Measurements from ENCODE around the gene SLC41A3.

SLC41A3 gene

GRCh38 chr3:126034481-126035361 lies 49.2 kb downstream of the SLC41A3 start:
- DNase-seq (ENCODE audit: low spot score): no peak
- ChIA-PET CTCF (no interaction called here), POLR2A (ENCODE audit: low non-redundant PET) (no interaction called here)
- H3K27ac ChIP-seq: no peak overlapping the region
- TF ChIP-seq, protein P1, sequence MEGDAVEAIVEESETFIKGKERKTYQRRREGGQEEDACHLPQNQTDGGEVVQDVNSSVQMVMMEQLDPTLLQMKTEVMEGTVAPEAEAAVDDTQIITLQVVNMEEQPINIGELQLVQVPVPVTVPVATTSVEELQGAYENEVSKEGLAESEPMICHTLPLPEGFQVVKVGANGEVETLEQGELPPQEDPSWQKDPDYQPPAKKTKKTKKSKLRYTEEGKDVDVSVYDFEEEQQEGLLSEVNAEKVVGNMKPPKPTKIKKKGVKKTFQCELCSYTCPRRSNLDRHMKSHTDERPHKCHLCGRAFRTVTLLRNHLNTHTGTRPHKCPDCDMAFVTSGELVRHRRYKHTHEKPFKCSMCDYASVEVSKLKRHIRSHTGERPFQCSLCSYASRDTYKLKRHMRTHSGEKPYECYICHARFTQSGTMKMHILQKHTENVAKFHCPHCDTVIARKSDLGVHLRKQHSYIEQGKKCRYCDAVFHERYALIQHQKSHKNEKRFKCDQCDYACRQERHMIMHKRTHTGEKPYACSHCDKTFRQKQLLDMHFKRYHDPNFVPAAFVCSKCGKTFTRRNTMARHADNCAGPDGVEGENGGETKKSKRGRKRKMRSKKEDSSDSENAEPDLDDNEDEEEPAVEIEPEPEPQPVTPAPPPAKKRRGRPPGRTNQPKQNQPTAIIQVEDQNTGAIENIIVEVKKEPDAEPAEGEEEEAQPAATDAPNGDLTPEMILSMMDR (conservative IDR thresholded peaks at IDR 0.05; ENCODE audit: low read depth): no peak

- no peak for DNase-seq (ENCODE audit: low spot score)
- ChIA-PET POLR2A (ENCODE audit: low non-redundant PET) (no interaction called here), CTCF (no interaction called here)
- TF ChIP-seq, protein P1 (conservative IDR thresholded peaks at IDR 0.05; ENCODE audit: low read depth): no peak
- H3K27ac ChIP-seq: no peak overlapping the region
Observed at GRCh38 chr3:126033765-126034164, 50.2 kb downstream of the SLC41A3 start.

DNA sequence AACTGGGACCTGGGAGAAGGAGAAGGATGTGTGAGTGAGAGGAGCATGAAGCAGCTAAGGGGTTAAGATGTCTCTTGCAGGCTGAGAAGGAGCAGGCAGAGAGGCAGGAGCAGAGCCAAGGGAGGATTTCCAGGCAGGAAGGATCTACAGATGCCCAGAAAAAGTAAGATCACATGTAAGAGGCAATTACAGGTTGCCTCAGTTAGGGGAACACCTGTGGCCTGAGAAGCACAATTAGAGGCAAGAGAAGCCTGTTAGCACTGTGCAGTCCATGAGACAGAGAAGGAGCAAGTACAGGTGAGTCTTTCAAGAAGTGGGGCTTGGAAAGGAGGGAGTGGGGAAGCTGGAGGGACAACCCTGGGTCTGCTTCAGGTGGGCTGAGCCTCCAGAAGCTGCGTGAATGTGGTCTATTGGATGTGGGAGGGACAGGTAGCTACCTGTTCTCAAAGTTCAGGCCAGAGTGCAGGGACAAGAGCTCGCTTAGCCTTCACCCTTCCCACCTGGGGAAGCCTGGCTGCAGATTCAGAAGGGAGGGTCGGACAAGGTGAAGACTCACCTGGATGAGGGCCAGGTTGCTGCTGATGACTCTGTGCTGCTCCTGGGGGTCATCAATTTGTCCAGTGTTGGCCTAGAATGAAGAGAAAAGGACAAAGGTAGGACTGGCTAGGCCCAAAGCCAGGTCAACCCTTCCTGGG lies 50.7 kb downstream of the SLC41A3 start:
- ChIA-PET POLR2A (ENCODE audit: low non-redundant PET) (no interaction called here), CTCF (no interaction called here)
- no peak overlapping the region for H3K27ac ChIP-seq
- TF ChIP-seq, protein P1 (conservative IDR thresholded peaks at IDR 0.05; ENCODE audit: low read depth): no peak
- no peak for DNase-seq (ENCODE audit: low spot score)

DNA sequence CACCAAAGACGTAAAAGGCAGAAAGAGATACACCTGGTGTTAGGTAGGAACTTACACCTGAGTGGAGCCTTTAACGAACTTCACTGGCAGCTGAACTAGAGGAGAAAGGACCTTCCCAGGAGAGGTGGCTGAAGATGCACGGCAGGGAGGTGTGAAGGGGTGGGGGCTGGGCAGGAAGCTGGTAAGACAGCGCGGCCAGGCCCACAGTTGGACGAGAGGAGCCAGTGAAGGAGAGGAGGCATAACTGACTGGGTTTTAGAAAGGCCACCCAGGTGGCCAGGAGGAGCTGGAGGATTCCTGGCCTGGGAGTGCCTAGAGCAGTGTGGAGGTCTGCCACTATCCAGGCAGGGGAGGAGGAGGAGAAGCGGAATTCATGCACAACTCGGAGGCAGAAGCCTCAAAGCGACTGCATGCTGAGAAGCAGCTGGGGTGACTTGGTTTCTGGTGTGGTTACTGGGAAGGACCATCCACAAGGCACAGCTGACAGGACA lies 51.9 kb downstream of the SLC41A3 start:
- CTCF ChIA-PET: interaction anchor here (0.6 kb wide), 1 partner anchor 38 kb away, joined by 5 read pairs; no protein-coding TSS in a partner anchor
- TF ChIP-seq, protein P1 (conservative IDR thresholded peaks at IDR 0.05; ENCODE audit: low read depth): no peak
- POLR2A ChIA-PET (ENCODE audit: low non-redundant PET): no interaction called here
- H3K27ac ChIP-seq: no peak overlapping the region
- no peak for DNase-seq (ENCODE audit: low spot score)

GRCh38 chr3:126030455-126030854 lies 53.5 kb downstream of the SLC41A3 start:
- CTCF ChIA-PET: no interaction called here
- H3K27ac ChIP-seq: no peak overlapping the region
- POLR2A ChIA-PET (ENCODE audit: low non-redundant PET): no interaction called here
- no peak for DNase-seq (ENCODE audit: low spot score)
- TF ChIP-seq, protein P1 (conservative IDR thresholded peaks at IDR 0.05; ENCODE audit: low read depth): no peak

GRCh38 chr3:126029241-126029640 lies 54.7 kb downstream of the SLC41A3 start:
- DNase-seq (ENCODE audit: low spot score): no peak
- POLR2A ChIA-PET (ENCODE audit: low non-redundant PET): no interaction called here

More at GRCh38 chr3:126029241-126029640, 54.7 kb downstream of the SLC41A3 start:
- CTCF ChIA-PET: no interaction called here
- H3K27ac ChIP-seq: no peak overlapping the region
- TF ChIP-seq, protein P1 (conservative IDR thresholded peaks at IDR 0.05; ENCODE audit: low read depth): no peak
